LoVo (cell line): ENCODE data around the gene C1orf167.
"Not testable (repeated sequence)": the region's sequence is repeated elsewhere in the genome, so short reads cannot be mapped to it uniquely, and the experiment has no call there.

Source experiments
- DNase-seq: peaks from one replicate; pipeline ENCODE4 v3.0.0-alpha.2; 2016; ENCODE audit warnings: low spot score

Gene C1orf167

GRCh38 chr1:11800391-11800755 lies 38.4 kb downstream of the C1orf167 start:
- no peak for DNase-seq

GRCh38 chr1:11800756-11801433 lies 38.9 kb downstream of the C1orf167 start:
- no peak for DNase-seq

DNA sequence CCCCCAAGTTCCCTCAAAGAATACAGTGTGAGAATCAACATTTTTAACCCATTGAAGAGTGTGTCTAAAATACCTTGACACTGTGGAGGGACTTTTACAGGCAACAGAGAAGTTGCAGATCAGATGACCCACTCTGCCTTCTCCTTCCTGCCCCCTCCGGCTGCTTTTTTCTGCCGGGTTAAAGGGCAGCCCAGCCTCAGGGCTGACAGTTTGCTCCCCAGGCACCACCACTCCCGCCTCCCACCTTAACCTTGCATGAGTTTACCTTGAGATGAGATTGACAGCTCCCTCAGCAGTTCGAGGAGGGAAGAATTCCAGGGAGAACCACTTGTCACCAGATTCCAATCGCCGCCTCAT lies 40.6 kb downstream of the C1orf167 start:
- no peak for DNase-seq

DNA sequence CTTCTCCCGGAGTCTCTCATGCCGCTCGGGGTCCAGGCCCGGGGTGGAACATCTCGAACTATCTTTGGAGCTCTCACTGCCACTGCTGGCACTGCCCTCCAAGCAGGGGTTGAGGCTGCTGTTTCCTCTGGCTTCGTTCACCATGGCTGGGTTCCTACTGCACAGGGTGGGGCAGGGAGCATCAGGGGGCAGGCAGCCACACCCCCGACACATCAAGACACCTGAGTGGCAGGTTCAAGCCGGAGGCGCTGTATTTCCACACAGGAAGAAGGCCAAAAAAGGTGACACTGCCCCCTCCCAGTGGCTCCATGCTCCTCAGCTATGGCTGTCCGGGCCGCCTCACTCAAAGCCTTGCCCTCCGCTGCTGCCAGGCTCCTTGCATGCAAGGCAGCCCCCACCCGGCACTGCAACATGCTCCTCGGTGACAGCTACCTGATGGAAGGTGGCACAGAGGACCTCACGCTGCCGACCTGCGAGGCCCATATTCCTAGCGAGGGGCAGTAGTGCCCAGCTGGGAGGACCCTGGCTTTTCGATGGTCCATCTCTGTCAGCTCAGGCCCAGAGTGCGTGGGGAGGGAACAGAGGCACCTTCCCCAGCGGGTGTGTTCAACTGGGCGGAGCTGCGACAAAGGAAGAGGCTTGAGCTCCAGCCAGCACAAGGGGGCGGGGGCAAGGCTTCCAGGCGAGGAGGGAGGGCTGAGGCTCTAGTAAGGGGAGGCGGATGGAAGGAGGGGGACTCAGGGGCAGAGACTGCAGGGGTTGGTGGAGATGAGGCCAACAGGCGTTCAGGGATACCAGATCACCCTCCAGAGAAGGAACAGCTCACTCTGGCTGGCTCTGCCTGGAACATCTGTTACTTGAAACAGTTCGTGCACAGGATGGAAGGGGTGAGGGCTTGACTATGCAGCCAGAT lies 41.2 kb downstream of the C1orf167 start:
- DNase-seq: no peak

GRCh38 chr1:11803924-11804665 lies 42.1 kb downstream of the C1orf167 start:
- DNase-seq: not testable (repeated sequence)

- peak; percentile 43 for DNase-seq
These were observed 42.9 kb downstream of the C1orf167 start for GRCh38 chr1:11804666-11805421.

GRCh38 chr1:11805422-11806306 lies 43.7 kb downstream of the C1orf167 start, which contains the start of the genes CLCN6 and MTHFR:
Gene CLCN6 (plus strand): TSS chr1:11806191. CDS start chr1:11806263, 72 bp downstream.
Gene MTHFR (minus strand): TSS chr1:11805964. CDS start chr1:11803116, 2,848 bp downstream.
- peak; percentile 99 for DNase-seq

- DNase-seq: peak; percentile 12
These were observed 44.4 kb downstream of the C1orf167 start for GRCh38 chr1:11806307-11806936.

GRCh38 chr1:11807133-11807532 lies 45.1 kb downstream of the C1orf167 start:
- no peak for DNase-seq

DNA sequence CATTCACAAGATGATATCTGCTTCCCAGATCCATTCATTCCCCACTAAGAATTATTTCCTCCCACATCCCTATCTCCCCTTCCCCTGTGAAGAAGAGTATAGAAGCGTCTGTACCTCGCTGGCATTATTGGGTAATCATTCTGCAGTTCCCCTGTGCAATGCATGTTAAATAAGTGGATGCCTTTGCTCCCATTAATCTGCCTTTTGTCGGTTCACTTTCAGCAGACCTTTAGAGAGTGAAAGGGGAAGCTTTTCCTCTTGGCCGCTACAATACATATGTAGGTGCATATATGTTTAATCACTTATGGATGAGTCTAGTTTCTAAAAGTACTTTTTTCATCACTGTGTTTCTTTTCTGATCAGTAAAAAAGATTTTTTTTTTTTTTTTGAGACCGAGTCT lies 51.0 kb downstream of the C1orf167 start:
- no peak for DNase-seq

DNA sequence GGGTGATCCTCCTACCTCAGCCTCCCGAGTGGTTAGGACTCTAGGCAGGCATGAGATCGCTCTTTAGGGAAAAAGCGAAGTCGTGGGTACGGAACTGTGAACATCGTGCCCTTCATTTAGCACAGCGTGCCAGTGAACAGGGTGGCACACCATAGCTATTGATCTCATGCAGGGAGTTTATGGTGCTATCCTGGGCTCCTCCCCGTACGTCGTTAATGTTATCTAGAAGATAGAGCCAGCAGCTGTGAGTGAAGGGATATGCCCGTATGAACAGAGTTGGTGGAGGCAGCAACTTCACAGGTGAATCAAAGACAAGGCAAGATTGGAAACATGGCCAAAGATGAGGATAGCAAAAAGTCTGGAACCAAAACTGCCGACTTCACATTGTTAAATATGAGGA lies 55.2 kb downstream of the C1orf167 start:
- DNase-seq: no peak

DNA sequence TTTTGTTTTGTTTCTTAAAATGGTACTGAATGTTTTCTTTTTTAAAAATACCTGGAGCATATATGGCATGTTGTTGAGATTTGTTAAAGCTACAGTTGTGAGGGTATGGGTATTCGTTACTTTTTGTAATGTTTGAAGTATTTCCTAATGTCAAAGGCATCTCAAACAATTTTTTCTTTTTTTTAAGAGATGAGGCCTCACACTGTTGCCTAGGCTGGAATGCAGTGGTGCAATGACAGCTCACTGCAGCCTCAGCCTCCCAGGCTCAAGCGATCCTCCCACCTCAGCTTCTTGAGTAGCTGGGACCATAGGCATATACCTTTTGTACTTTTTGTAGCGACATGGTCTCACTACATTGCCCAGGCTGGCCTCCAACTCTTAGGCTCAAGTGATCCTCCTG lies 60.1 kb downstream of the C1orf167 start:
- DNase-seq: no peak

DNA sequence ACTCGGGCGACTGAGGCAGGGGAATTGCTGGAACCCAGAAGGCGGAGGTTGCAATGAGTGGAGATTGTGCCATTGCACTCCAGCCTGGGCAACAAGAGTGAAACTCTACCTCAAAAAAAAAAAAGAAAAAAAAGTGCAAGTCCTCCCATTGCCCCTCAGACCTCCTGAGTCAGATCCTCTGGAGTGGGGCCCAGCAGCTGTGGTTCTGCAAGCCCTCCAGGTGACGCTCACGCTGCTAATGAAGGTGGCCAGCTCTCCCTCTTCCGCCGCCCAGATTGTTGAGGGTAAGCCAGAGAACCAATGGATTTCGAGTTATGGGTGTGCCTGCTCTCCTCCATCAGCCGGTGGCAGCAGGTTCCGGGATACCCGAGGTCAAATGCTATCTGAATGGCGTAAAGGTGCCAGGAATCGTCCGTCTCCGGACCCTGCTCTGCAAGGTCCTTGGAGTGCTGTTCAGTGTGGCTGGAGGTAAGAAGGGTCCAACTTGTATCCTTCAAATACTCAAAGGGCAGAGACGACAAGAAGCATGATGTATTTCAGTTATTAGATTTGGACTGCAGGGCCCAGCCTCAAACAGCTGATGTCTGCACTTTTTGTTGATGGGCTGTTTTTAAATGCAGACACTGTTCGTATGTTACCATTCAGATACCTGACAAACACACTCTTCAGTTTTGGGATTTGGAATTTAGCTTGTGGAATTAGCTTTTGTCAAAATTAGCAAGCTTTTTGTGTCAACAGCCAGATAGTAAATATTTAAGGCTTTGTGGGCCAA lies 61.6 kb downstream of the C1orf167 start:
- no peak for DNase-seq

GRCh38 chr1:11825131-11825530 lies 63.1 kb downstream of the C1orf167 start:
- DNase-seq: no peak

GRCh38 chr1:11826946-11827345 lies 65.0 kb downstream of the C1orf167 start:
- no peak for DNase-seq

GRCh38 chr1:11828511-11828910 lies 66.5 kb downstream of the C1orf167 start:
- no peak for DNase-seq

- DNase-seq: no peak
These were observed 70.1 kb downstream of the C1orf167 start for GRCh38 chr1:11831945-11832725.

- DNase-seq: no peak
These were observed 71.5 kb downstream of the C1orf167 start for GRCh38 chr1:11833497-11833896.

DNA sequence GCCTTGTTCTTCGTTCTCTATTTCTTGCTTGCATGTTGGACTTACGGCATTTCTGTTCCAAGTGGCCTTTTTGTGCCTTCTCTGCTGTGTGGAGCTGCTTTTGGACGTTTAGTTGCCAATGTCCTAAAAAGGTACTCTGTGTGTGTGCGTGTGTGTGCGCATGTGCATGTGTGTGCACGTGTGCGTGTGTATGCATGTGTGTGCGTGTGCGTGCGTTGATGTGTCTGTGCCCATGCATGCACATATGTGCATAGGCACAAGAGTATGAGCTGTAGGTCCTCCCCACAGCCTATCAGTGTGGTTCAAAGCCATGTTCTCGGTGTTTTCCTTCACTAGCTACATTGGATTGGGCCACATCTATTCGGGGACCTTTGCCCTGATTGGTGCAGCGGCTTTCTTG lies 71.9 kb downstream of the C1orf167 start:
- DNase-seq: no peak
